ENCODE data around the gene CHRNB2.

The CHRNB2 gene

DNA sequence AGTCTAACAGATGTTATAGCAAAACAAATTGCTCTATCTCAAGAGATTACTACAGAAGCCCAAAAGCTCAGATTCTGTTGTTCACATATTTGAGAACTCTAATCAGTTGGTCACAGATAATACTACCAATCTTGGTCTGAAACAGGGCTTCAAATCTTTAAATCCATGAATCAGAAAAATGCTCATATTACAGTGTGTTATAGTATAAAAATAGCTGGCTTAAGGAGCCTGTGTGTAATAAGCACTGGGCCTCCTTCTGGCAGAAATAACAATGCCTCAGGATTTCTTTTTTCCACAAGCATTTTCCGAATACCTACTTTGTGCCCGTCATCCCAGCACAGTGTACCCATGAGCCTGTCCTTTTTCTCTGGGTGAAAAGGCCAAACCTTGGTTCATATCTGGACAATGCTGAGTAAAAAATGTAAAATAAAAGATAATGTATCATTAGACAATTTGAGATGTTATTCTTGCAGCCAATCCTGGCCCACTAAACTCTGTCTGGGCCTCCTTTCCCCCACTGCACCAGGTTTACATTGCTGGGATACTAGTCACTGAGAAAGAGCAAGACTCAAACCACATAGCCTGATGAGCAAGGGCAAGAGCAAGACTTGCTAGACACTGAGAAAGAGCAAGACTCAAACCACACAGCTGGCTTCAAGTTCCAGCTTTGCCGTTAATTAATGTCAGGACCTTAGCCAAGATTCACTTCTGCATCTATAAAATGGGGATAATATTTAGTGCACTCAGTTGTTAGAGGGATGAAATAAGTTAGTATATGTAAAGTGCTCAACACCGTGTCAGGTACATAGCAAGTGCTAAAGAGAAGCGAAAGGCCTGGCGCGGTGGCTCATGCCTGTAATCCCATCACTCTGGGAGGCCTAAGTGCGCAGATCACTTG is 57.4 kb downstream of the CHRNB2 start:
- TF ChIP-seq, protein P1, sequence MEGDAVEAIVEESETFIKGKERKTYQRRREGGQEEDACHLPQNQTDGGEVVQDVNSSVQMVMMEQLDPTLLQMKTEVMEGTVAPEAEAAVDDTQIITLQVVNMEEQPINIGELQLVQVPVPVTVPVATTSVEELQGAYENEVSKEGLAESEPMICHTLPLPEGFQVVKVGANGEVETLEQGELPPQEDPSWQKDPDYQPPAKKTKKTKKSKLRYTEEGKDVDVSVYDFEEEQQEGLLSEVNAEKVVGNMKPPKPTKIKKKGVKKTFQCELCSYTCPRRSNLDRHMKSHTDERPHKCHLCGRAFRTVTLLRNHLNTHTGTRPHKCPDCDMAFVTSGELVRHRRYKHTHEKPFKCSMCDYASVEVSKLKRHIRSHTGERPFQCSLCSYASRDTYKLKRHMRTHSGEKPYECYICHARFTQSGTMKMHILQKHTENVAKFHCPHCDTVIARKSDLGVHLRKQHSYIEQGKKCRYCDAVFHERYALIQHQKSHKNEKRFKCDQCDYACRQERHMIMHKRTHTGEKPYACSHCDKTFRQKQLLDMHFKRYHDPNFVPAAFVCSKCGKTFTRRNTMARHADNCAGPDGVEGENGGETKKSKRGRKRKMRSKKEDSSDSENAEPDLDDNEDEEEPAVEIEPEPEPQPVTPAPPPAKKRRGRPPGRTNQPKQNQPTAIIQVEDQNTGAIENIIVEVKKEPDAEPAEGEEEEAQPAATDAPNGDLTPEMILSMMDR (IDR thresholded peaks at IDR 0.05; ENCODE audit: insufficient read depth, low read depth, low read length, missing control alignments): no peak
- no peak for DNase-seq (ENCODE audit: low read depth)
- no peak overlapping the region for H3K4me3 ChIP-seq (ENCODE audit: low read length)

DNA sequence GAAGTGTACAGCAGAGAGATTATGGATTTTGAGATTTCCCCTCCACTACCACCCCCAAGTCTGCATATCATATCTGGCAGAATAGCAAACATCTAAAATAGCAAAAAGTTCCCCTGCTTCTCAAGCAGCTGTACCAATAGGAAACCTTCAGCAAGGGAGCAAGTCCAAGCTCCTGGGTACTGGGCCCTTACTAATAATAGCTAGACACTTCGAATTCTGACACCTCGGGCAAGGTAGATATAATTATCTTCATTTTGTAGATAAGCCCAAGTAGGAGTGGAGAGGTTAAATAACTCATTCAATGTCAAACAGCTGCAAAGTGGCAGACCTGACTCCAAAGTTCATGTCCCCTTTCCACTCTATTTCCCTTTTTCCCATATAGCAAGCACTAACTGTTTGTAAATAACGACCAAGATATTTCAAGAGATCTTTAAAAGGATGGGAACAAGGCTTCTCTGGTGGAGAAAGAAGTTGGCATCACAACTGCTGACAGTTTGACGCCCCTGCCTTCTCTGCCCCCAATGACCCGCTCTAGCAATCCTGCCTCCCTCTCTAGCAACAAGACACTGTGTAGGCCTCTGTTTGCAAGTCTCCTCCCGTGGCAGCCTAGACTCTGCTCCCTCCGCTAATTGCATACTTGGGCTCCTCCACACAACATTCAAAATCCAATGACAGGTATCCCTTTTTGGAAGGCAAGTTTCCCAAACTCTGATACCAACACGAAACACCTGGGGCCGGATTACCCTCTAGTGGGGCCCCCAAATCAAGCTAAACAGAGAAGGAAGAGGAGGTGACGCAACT is 59.1 kb downstream of the CHRNB2 start:
- TF ChIP-seq, protein P1 (IDR thresholded peaks at IDR 0.05; ENCODE audit: insufficient read depth, low read depth, low read length, missing control alignments): no peak
- H3K4me3 ChIP-seq (ENCODE audit: low read length): peak overlapping the region; percentile 90
- DNase-seq (ENCODE audit: low read depth): no peak

DNA sequence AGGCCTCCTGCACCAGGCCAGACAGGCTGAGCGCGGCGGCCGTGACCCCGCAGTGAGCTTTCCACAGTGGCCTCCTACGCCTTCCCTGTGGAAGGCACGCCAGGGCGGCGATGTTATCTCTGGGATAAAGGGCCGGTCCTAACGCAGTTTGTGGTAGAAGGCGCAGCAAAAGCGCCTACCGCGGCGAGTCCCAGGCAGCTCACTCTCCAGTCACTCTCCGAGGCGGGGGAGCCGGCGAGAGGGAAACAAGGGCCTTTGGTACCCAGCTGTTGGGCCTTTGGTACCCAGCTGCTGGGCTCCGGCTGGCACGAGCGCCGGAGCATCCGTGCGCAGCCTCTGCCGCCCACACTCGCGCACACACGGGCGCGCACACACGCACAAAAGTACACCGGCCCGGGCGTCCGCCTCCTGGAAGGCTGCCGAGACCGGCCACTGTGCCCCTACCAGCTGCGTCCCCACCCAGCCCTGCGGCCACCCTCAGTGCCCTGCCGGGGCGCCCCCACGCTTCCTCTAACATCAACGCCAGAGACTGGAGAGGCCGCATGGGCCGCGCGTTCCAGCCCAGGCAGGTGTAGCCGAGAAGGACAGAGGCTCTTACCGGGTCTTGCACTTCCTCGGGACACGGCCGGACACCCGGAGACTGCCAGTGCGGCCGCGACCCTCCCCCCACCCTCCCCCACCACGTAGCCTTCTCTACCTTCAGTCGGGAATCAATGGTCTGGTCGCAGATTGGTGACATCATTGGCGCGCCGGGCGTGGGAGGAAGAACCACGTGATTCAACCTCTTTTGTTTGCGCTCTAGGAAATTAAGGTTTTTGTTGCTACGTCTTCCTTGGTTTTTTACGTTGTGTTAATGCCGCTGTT is 59.9 kb downstream of the CHRNB2 start:
- TF ChIP-seq, protein P1 (IDR thresholded peaks at IDR 0.05; ENCODE audit: insufficient read depth, low read depth, low read length, missing control alignments): no peak
- peak; percentile 91 for DNase-seq (ENCODE audit: low read depth)
- H3K4me3 ChIP-seq (ENCODE audit: low read length): peak overlapping the region; percentile 90

DNA sequence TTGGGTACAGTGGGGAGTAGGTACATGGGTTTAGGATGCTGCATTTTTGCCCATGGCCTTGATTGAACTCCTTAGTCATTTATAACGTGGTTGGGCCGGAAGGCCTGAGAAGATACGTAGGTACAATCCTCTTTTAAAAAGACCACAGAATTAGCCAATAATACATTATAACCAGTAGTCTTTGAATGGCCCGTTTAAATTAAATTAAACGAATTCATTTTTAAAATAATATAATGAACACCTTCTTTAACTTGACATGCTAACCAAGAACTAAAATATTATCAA is 60.5 kb downstream of the CHRNB2 start:
- DNase-seq (ENCODE audit: low read depth): no peak
- H3K4me3 ChIP-seq (ENCODE audit: low read length): peak overlapping the region; percentile 90
- TF ChIP-seq, protein P1 (IDR thresholded peaks at IDR 0.05; ENCODE audit: insufficient read depth, low read depth, low read length, missing control alignments): no peak

DNA sequence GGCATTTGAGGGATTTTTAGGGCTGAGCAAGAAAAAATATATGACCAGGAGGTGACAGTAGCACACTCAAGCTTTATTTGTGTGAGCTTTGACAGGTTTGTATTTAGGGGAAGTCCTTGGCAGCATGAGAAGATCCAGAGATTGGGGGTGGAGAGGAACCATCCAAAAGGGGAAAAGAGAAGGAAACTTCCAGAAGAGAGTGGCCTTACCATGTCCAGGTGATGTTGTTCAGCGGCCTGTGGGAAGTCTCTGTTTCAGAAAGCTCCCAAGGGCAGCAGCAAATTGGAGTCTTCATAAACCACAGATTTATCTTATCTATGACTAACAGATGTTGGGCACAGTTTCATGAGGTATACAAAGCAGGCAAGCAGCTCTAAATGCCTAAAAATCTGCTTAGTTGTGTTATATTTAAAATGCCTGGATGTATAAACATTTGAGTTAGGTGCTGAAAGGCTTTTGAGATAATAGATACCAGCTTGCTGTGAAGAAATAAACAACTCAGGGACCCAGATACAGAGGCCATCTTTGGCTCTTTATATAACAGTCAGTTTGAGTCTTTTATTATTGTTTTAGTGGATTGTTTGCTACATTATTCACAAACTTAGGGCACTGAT is 61.6 kb downstream of the CHRNB2 start:
- H3K4me3 ChIP-seq (ENCODE audit: low read length): no peak overlapping the region
- no peak for DNase-seq (ENCODE audit: low read depth)
- TF ChIP-seq, protein P1 (IDR thresholded peaks at IDR 0.05; ENCODE audit: insufficient read depth, low read depth, low read length, missing control alignments): no peak

All from epithelial cell of esophagus (primary cell).